NCI-H526 treated with DMSO at 0.1 percent for 48 hours (cell line): Measurements from ENCODE around the gene UNC5A.

ENCODE experiments used
- DNase-seq: peaks from one replicate; lab custom pipeline; 2025; lab: John Stamatoyannopoulos, UW

Gene UNC5A

DNA sequence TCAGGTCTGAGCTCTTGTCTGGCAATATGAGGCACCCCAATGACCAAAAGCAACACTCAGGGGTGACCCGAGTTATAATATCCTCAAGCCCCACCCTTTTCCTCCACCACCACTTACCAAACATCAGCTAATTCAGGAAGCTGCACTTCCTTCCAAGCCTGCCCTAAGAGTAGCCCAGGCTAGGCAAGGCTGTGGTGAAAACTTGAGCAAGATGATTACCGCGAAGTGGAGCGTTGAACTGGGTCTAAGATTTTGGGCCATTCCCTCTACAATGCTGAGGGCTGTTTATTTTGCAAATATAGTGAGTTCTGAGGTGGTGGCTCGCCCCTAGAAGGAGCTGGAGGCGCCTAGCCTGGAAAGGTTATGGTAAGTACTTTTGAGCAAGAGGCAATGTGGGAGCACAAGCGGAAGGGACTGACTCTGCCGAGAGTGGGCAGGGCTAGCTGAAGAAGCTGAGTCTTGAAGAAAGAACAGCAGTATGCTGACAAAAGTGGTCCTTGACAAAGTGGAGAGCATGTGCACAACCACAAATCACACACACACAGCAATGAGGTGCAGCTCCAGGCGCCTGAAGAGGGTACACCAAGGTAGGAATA lies 89.0 kb downstream of the UNC5A start, which contains the start of gene HK3:
Gene HK3, minus strand, starts transcription at position 51 of the 596 bp plus-strand sequence. CDS start 3,187 bp downstream, outside the sequence.
- DNase-seq: no peak

DNA sequence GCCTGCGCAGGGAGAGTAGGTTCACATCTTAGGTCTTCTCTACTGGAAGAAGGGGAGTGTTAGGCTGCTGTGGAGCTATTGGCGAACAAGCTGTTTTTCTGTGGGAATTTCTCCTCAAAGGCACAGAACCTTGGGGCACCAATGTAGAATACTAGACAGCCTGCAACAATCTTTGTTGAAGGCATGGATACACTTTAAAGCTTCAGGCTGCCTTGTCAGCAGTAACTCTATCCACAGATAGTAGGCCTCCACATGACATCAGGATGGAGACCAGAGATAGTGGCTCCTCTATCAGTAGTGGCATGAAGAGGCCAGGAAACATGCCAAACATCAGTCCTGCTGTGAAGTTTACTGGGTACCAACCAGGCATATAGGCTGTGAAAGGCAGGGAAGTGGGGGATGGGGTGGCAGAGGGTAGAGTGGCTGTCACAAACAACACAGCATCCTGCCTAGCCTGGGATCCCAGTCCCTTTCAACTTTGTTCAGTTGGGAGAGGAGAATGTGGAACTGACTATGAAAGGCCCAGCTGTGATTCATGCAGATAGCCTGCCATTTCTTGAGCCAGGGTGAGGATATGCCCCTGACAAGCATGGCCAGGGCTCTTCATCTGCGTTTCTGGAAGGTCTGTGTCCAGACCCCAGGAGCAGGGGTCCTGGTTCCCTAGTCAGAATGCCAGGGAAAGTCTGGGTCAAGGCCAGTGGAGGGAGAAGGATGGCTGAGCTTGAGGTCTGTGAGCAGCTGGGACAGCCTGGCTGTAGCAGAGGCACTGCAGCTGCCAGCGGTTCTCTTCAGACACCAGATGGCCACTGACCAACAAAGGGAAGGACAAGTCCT lies 89.8 kb downstream of the UNC5A start:
- DNase-seq: no peak

DNA sequence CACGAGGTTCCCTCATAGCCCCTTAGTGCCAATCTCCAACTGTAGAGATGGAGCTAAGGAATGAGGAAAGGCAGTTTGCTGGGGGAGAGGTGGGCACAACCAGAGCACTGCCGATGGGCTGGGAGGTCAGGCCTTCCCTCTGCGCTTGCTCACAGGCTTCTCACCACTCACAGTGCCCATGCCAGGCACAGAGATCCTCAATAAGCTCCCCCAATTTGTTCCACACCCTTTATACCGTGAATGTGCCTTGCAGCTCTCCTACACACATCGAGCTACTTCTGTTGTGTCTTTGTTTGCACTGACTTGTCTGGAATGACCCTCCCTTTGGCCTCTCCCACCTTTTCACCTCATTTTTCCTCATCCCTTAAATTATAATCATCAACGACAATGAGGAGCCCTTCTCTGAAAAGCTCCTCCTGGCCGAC lies 90.4 kb downstream of the UNC5A start:
- DNase-seq: no peak

DNA sequence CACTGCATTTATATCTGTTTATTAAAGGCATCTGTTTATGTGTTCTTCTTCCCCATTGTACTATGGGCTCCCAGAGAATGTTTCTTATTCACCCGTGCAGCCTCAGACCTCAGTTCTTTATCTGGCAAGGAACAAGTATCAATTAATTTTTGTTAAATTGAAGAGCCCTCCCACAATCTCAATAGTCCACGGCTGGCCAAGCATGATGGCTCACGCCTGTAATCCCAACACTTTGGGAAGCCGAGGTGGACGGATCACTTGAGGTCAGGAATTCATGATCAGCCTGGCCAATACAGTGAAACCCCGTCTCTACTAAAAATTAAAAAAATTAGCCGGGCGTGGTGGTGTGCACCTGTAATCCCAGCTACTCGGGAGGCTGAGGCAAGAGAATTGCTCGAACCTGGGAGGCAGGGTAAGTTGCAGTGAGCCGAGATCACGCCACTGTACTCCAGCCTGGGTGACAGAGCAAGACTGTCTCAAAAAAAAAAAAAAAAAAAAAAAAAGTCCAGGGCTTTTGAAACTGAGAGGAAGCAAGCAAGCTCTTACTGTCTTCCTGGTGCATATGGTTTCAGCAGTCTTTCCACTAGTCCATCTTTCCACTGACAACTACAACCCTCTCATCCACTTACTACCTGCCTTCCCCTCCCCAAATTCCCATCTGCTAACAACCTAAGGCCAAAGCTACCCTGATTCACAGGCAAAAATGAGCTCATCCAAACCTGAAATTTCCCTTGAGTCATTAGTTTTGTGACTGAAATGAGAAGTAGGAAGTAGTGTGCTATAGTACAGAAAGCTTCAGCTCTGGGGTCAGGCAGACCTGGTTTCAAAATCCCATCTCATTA lies 91.1 kb downstream of the UNC5A start:
- no peak for DNase-seq

DNA sequence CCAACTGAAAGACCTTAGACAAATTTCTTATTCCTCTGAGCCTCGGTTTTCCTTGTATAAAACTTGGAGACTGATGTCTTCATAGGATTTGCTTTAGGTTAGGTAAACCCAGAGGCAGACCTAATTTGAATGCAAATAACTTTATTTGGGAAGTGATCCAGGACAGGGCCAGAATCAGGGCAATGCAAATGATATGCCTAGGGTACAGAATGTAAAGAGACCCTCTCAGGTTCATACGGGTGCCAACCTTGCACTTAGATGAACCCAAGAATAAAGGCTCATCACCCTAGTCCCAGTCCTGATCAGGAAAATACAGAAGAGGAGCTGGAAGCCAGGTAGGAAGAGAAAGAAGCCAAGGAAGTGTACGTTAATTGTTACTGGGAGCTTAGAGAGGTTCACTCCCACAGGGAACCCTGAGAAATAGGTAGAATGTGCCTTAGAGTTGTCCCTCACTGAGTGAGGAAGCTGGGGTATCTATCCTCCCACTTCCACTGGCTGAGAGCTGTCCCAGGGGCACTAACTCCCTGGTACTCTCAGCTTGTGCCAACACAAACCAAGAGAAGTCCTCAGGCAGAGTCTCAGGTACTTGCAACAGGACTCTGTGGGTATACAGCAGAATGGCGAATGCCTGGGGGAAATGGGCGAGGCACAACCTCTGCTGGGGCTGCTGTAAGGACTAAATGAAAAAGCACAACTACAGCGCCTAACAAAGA lies 91.9 kb downstream of the UNC5A start:
- DNase-seq: no peak

DNA sequence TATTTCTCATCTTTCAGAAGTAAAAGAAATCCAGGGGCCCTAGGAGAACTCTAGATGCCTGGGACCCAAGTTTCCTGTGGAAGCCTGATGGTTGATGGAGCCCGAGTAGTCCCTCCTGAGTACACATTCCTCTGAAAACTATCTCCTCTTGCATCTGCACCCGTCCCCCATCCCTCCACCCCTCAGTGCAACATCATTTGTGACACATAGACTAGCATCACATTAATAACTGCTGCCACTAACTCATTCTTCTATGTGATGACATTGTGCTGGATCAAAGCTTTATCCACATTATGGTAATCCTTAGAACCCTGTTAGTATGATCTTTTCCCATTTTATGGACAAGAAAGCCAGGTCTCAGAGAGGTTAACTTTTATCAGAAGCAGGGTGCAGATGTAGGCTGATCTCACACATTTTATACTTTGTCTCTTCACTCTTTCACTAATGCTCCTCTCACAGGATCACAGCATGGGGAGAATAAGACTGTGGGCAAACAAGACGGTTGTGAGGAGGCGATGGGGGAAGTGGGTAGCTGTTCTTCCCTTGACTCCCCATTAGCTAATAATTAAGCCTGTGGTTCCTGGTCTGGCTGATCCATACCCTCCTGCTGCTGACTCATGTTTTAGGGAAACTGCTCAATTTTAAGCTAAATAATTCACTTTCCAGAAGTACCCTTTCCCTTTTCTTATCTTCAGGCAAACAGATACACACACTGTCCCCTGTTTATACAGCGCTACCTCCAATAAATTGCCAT lies 92.7 kb downstream of the UNC5A start:
- DNase-seq: no peak

DNA sequence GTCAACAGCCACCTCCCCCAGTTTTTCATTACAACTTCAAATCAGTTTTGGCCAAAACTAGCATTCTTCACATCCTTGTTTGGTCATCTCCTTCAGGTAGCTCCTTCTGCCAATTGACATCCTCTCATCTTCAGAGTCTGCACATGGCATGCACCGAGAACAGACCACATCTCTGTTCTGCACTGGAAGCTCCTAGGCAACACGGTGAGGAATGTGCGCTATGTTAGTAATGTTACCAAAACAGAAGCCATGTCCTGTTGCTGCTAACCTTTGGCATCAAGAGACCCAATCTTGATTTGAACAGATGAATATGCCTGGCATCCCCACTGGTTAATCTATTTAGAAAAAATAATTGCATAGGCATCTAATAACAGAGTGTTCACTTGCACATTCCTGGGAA lies 93.9 kb downstream of the UNC5A start:
- no peak for DNase-seq

DNA sequence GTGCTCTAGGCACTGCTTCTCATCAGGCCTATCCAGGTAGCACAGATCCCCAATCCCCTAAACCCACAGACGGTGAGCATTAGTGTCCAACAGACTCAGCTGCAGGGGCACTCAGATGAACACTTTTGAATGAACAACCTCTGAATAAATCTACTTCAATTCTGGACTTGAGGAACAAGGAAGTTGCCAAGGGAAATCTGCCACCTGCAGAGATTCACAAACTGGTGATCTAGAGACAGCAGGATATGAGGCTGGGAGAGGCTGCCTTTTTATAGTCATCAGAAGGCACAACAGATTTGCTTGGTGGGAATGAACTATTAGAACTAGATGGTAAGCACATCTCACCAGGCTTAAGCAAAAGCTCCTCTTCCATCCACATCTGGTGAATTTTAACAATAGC lies 95.8 kb downstream of the UNC5A start:
- DNase-seq: no peak

DNA sequence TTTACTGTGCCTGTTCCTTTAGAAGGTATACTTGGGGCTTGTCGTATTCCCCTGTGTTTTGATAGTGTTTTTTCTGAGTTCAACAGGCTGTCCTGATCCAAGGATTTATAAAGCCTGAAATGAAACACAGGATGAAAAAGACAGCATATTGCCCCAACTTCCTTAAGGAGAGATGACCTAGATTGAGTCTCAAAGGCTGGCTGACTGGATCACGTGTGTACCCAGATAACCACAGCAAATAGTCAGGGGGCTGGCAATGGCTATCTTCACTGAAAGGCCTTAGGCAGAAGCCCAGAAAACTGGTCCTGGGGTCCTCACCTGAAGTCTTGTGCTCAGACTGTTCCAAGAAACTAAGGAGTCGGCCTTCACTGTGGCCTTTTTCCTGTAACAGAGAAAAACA lies 96.4 kb downstream of the UNC5A start:
- no peak for DNase-seq

DNA sequence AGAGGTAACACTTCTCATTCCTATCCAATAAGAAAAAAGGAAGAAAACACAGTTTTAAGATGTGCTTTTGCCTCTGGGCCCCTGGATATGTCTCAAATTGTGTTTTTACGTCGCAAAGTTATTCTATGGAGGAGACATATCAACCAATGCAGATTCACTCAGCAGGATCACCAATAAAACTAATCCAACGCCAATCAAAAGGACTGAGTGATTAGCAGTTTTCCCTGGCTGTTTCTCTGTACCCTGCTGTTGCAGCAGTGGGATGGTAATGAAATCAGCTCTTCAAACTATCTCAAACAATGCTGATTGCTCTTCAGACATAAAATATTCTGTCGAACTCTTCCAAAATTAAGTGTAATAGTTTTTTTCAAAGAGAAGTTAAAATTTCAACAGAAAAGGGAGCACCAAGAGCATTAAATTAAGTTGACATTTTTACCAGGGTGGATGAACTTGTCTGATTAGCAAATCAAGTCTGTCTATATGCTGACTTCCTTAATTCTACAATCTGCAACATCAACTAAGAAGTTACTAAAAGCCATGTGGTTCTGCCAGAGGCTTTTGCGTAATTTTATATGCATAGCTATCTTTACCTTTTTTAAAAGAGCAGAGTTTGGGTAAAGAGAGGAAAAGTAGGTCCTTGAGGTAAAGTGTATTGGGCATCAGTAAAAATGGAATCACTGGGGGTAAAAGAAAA lies 98.5 kb downstream of the UNC5A start:
- DNase-seq: no peak

DNA sequence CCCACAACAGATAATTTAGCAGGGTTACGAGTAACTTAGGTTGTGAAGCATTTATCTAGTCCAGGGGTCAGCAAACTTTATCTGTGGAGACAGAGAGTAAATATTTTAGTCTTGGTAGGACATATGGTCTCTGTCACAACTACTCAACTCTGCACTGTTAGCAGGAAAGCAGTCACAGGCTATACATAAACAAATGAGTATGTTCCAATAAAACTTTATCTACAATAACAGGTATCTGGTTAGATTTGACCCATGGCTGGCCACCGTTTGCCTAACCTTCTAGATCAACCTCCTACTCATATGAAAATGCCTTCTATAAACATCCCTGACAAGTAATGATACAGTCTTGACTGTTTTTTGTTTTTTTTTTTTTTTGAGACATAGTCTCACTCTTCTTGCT lies 101.8 kb downstream of the UNC5A start:
- no peak for DNase-seq

DNA sequence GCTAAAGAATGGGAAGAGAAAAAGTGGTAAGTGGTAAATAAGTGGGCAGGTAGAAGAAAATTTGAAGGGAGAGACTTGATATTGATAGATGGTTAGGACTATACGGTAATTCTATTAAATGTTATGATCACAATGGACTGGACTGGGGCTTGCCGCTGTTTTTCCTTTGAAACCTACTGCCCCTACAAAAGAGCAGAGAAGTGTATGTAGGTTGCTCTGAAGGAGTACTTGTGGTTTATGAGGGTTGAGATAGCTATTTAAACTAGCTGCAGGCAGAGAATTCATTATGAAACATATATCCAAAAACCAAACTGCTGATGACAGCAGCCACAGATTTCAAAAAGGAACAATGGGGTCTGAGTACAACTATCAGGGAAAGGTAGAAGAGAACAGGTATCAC lies 105.5 kb downstream of the UNC5A start:
- no peak for DNase-seq

DNA sequence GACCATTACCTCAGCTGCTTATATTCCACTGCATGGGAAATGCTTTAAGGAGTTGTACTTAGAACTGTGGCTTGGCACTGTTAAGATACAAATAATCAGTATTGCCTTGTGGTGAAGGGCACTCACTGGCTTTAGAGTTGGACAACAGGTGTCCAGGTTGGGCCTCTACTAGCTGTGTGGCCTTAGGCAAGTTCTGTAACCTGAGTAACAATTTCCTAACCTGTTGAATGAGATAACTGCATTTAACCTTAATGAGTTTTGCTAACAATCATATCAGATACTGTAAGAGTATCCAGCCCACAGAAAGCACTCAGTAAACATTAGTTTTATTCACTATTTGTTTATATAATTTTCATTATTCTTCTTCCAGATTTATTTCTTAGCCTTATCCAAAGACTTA lies 106.0 kb downstream of the UNC5A start:
- DNase-seq: no peak

DNA sequence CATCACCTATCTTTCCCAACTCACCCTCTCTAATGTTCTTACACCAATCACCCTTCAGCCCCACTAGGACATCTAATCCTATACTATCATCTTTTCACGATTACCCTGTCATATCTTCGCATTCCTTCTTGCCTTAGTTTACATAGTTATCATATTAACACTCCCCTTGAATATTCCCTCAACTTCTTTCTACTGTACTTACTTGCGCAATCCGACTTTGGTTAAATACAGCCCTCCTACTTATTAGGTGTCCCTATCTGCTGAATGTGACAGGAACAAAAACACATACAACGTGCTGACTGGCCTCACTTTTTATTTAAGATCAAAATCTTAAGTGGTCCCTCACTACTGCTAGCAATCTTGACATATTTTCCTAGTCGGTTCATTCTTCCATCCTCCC lies 108.3 kb downstream of the UNC5A start:
- DNase-seq: no peak

DNA sequence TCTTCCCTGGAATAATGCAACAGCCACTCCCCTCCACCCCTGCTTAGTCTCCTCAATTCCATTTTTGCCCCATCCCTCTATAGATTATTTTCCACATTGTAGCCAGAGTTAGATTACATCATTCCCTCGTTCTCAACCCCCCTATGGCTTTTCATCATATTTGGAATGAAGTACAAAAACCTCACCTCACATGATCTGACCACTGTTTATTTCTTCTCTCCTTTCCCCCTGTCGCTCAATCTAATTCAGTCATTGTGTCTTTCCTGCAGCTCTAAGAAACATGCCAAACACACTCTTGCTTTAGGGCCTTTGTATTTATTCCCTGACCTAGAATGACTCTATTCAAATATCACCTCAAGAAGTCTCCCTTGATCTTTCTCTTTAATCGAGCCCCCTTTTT lies 111.4 kb downstream of the UNC5A start:
- no peak for DNase-seq

DNA sequence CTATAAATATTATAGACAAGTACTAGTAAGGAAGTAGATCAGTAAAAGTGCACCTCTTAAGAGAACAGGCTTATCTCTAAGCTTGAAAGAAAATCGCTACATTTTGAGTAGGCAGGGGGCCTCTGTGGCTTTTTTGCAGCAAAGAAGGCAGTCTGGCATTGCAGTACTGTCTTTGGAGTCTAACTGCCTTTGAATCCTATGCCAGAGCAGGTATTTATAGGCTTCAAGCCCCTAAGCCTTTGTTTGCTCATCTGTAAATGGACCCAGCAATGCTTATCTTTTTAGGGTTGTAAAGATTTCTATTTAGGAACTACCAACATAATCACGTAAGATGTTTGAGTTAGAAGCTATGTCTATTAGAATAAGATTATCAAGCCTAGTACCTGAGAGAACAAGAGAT lies 112.5 kb downstream of the UNC5A start:
- DNase-seq: no peak

DNA sequence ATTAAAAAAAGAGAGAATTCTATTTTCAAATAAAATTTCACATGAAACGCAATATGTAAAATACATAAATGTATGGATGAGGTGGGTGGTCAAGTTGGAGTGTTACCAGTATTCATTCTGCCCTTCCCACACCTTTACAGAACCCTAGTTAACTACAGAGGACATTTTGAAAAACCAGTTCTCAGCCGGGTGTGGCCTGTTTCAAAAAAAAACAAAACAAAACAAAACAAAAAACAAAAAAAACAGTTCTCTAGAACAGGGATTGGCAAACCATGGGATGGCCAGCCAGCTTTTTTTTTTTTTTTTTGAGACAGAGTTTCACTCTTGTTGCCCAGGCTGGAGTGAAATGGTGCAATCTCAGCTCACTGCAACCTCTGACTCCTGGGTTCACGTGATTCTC lies 117.2 kb downstream of the UNC5A start:
- DNase-seq: no peak

DNA sequence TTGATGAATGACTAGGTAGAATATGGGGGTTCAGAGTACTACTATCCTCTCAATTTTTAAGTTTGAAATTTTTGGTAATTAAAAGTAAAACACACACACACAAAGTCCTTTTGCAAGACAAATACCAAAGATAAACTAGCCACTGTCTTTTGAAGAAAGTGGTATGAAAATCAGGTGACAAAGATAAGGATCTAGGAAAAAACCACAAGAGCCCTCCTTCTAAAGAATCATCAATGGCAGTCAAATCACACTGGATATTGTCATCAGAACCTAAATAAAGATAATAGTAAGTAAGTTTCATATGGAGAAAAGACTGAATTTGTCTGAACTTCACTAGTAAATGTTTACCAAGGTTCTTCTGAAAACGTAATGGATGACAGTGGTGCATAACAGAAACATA lies 119.3 kb downstream of the UNC5A start:
- no peak for DNase-seq
